CD4-positive, alpha-beta T cell treated with Interleukin-1 beta for 1 hour (primary cell): ENCODE data around the gene ARSD.
A peak's percentile ranks its signal among the peaks of the same experiment; 100 is the strongest.
"Not testable (repeated sequence)": the region's sequence is repeated elsewhere in the genome, so short reads cannot be mapped to it uniquely, and the experiment has no call there.

ENCODE experiments used
- DNase-seq, 2 donors: peaks; one replicate each; pipeline ENCODE4 v3.0.0-alpha.2; 2020 to 2022

ARSD gene

DNA sequence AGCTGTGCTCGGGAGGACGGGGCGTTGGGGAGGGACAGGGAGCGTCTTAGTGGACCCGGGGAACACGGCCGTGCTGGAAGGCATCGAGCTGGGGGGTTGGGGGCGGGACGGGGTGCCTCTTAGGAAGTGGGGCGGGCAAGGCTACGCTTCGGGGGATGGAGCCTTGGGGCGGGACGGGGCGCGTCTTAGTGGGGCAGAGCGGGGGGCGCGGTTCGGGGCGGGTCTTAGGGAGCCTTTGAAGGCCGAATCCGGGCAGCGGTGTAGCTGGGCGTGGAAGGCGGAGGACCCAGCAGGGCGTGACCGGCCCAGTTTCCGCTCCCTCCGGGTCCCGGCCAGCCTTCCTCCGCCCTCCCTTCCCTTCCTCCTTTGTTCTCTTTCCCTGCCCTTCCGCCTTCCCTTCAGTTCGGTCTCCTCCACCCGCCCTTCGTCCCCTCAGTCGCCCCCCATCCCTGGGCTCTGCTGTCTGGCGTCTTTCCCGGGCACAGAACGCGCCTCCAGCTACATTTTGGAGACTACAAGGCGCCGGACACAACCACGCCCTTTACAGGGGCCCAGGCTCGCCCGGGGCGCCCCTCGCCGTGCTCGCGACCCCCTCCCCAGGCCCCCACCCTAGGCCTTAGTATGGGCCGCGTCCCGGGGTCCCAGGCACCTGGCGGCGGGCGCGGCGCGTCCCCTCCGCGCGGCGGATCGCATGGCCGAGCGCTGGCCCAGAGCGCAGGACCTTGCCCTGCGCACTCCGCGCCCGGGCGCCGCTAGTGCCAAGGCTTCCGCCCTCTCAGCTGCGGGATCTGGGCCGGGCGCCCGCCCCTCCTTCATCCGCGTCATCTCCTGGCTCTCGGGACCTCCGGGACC, at the start of gene ARSD:
ARSD (minus strand) TSS at position 757 of the 852 bp plus-strand sequence; CDS start at position 693, 64 bp downstream.
- peak; percentile 48 to 82 for DNase-seq

GRCh38 chrX:2978639-2979038, 49.5 kb upstream of the ARSD start:
- not testable (repeated sequence) for DNase-seq

DNA sequence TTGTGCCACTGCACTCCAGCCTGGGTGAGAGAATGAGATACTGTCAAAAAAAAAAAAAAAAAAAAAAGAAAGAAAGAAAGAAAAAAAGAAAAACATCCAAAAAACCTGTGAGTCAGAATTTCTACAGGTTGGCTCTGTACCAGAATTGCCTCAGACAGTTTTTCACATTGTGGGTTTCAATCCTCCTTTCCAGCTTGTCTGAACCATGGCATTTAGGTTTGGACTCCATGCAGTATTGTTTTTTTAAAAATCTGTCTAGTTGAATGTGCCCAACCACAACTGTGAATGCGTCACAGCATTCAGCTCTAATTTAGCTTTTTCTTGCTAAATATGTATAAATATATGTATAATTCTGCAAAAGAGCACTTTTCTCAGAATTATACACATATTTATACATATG, 45.8 kb upstream of the ARSD start:
- DNase-seq: no peak

DNA sequence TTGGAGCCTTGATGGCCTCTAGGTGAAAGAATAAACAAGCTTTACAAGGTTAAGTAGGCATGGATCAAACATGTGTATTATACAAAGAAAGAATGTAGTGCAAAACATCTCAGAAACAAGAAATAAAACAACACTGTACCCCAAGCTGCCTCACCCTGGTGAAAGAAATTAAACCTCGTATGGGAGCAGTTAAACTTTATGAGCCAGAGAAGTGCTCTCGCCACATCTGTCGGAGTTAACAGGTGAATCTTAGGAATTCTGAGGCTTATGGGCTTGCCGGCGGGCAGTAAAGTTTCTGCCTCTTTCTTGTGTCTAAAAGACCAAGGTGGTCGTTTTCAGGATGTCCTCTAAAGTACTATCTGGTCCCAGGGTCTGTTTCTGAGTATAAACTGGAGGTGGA, 43.3 kb upstream of the ARSD start:
- no peak for DNase-seq

DNA sequence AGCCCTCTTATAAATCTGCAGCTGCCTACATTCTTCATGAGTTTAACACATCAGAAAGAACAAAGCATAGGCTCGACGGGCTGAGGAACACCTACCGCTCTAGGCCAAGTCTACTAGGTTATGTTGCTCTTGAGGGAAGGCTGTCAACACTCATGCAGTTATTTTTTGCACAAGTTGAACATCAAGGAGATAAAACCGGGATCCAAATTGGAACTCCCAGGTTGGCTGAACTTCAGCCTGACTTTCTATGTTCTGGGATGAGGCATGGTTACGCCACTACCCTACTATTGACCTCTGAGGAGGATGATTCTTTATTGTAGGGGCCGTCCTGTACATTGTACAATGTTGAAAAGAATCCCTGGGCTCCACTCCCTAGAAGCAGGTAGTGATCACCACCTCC, 39.9 kb upstream of the ARSD start:
- DNase-seq: no peak

- DNase-seq: no peak
These were observed 39.1 kb upstream of the ARSD start for GRCh38 chrX:2967998-2968909.

DNA sequence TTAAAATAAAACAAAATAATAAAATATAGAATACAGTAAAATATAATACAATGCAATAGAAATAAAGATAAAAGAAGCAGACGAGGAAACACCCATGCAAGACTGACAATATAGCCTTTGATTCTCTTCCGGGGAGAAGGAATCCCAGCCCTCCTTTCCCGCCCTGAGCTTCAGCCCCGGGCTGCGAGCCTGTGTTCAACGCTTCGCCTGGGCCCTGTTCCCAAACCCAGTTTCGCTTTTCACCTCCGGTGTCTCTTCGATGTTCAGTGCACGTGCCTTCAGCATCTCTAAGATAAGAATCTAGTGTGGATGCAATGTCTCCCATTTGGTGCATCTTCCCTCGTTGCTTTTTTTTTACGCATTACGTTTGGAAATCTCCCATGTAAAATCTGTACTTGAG, 38.4 kb upstream of the ARSD start:
- DNase-seq: no peak

DNA sequence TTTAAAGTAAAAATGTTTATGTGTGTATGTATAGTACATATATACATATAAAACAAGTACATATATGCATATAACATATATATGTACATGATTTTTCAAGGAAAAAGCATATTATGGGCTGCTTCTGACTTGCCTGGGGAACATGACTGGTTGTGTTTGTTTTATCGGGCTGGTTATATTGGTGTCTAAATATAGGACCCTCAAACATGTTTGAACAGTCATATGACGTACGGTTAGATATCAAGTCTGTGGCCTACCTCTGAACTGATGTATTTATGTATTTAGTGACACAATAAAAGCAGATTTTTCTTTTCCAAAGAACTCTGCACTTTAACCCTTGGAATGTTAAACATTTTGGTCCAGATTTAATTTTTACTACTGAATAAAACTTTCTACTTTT, 37.9 kb upstream of the ARSD start:
- no peak for DNase-seq

DNA sequence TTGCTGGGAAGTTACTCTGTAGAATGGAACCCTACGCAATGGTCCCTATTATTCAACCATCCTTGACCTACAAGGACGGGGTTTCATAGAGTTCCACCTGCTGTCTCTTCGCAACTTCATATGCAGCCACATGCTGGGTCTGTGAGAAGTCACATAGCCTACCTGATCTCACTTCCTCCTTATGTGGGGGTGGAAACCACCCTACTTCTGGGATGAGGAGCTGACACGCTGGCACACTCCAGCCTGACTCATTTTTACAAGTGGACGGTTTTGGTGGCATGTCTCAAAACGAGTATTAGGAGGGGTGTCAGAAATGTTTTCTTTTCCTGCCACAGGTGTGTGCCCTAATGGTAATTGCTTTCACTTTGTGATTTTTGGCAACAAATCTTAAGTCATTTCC, 36.8 kb upstream of the ARSD start:
- DNase-seq: no peak

DNA sequence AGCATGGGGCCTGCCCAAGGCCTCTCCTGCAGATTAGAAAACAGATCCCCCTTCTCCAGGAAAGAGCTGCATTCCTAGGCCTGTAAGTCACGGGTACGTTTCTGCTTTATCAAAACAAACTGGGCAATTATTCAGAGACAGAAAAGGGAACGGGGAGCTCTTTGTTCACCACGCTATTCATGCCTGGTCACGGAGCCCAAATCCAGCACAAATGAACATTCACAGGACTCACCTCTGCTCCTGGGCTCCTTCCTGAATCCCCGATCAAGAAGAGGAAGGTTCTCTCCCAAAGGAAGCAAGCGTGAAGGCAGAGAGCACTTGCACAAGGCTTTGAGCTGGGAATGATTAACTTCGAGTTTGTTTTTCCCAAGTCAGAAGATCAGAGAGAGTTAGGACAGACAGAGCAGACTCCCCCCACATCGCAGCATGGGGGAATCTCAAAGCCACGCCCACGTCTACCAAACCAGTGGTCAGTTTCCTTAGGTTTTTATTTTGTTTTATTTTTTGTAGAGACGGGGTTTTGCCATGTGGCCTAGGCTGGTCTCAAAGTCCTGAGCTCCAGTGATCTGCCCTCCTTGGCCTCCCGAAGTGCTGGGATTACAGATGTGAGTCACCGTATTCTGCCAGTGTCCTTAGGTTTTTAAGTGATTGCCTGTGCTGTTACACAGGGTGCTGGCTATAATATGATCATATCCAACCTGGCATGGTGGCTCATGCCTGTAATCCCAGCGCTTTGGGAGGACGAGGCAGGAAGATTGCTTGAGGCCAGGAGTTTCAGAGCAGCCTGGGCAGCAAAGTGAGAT, 35.1 kb upstream of the ARSD start:
- not testable (repeated sequence) for DNase-seq

DNA sequence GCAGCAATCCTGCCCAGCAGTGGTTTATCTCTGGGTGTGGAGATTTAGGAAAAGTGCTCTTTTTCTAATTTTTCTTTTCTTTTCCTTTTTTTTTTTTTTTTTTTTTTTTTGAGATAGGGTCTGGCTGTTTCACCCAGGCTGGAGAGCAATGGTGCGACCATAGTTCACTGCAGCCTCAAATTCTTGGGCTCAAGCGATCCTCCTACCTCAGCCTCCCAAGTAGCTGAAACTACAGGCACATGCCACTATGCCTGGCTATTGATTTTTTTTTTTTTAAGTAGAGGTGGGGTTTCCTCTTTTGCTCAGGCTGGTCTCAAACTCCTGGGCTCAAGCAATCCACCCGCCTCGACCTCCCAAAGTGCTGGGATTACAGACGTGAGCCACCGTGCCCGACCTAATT, 34.3 kb upstream of the ARSD start:
- DNase-seq: not testable (repeated sequence)

DNA sequence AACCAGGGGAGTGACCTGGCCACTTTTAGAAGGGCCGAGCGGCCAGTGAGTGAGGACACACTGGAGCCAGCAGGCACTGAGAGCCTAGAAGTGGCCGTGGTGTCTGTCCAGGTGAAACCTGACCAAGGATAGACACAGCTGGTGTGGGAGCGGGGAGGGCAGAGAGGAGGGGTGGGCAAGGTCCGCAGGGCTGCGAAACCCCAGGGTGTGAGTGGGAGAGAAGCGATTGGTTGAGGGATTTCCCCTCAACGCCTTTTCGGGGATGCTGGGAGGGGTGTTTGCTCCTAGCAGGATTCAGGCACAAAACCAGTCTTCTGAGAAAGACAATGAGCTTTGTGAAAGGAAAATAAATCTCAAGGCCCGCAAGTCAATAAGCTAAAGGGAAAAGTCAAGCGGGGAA, 33.2 kb upstream of the ARSD start:
- DNase-seq: no peak

- no peak for DNase-seq
These were observed 31.8 kb upstream of the ARSD start for GRCh38 chrX:2960861-2961515.

DNA sequence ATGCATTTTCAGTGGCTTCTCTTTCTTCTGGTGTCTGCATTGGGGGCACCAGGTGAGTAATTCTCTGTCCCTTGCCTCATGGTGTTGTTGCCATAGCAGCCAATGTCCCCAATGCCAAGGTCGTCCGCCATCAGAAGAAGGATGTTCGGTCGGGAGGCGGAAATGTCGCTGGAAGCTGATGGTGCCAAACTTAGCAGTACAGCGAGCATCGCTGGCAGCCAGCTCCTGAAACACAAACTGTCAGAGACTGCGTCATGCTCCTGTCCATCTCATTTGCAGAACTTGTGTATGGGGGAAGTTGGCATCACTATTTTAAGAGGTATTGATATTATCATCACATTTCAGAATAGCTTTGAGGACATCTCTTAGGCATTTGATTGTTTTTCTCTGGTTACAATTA, 29.1 kb upstream of the ARSD start:
- DNase-seq: no peak

GRCh38 chrX:2955838-2956237, 26.7 kb upstream of the ARSD start:
- no peak for DNase-seq

GRCh38 chrX:2955281-2955680, 26.1 kb upstream of the ARSD start:
- DNase-seq: no peak

DNA sequence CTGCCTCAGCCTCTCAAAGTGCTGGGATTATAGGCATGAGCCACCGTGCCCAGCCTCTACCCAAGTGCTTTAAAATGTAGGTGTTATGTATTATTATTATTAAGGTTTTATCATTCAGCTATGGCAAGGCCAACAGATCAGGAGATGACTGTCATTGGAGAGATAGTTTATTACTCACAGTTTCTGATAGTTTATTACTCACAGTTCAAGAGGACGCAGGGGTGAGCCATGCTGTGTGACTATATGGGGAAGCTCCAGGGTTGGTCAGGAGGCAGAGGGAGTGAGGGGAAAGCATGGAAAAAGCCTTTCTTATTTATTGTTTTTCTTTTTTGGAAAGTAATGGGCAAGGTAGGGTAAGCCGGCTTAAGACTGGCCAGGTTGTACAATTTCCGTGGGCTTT, 25.4 kb upstream of the ARSD start:
- DNase-seq: no peak

DNA sequence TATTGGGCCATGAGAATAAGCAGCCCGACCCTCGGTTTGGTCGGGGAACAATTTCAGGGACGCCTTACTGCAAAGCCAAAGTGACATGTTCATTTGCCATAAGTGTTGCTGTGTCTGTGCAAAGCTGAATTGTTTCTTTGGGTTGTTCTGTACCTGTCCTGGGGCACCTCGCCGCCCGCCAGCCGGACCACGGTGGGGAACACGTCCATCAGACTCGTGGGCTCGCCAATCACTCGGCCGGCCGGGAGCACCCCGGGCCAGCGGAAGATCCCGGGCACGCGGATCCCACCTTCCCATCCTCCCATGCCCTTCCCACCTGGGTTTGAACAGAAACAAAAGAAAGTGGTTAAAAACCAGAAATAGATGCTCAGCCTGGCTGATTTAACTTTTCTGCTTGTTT, 8.8 kb upstream of the ARSD start:
- DNase-seq: not testable (repeated sequence)

DNA sequence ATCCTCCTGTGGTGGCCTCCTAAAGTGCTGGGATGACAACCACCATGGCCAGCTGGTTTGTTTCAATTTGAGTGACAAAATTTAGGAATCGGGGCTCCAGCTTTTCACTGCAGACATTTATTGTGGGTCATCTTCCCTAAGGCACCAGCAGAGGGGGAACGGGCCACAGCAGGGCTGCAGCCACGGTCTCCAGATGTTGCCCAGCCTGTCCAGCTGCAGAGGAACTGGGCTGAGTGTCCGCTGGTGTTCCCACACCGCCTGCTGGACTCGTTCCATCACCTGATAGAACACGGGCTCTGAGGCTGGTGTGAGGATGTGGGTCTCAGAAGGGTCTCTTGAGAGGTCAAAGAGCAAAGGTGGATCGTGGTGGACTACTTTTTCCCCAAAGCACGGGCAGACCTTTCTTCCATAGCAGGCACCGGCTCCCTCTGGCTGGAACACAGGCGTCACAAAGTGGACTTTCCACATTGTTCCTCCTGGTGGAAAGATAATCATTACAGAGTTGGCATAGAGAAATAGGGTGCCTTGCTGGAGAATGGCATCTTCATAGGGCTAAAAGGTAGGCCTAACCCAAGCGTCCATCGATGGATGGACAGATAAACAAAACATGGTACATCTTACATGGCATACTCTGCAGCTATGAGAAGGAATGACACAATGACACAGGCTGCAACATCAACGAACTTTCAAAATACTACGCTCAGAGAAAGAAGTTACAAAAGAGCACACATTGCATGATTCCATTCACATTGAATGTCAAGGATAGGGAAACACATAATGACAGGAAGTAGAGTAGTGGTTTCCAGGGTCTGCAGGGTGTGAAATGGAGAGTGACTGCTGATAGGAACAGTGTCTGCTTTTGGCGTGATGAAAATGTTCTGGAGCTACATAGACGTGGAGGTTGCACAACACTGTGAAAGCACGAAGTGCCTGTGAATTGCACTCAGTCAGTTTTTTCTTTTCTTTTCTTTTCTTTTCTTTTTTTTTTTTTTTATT, 5.9 kb upstream of the ARSD start:
- no peak for DNase-seq

- DNase-seq: no peak
These were observed 4.2 kb upstream of the ARSD start for GRCh38 chrX:2933125-2933900.
